C4-2B (cell line): Measurements from ENCODE around the gene CMIP.

Experiments
- CTCF ChIP-seq: fragments of 450-650 bp; conservative IDR thresholded peaks from 2 replicates; pipeline ENCODE4 v1.5.1; 2017; ENCODE audit warnings: mild to moderate bottlenecking
- ZFX ChIP-seq: fragments of 450-650 bp; IDR thresholded peaks from 2 replicates; pipeline ENCODE4 v1.6.1; 2017

- TF ChIP-seq CTCF, result no peak
- TF ChIP-seq ZFX, result no peak
These were observed 25.3 kb downstream of the CMIP start for GRCh38 chr16:81469710-81470535.
